ENCODE results near the gene JAML. TPM values are rescaled to one million over a fixed set of nuclear protein-coding genes. Genes with fewer than 3 reads are reported as not detected.

JAML gene
- total and polyA plus RNA-seq, 2 donors (not counting 1 experiment from before 2014, with no cell fraction given), result not detected

- Histone ChIP-seq H3K9ac (ENCODE audit: insufficient read depth, low read length) (no peak overlapping the region), H3K4me1 (ENCODE audit: control insufficient read depth, extremely low read depth, insufficient read depth, low read length) (no peaks in the 10 kb centered on the region), H3K79me2 (ENCODE audit: control insufficient read depth, insufficient read depth, low read length) (no peaks in the 10 kb centered on the region), H3K27me3 (ENCODE audit: control insufficient read depth, insufficient read depth, low read length) (peaks cover 3% of the 10 kb centered on the region), H3K9me3 (ENCODE audit: control insufficient read depth, insufficient read depth, low read depth, low read length) (no peaks in the 10 kb centered on the region), H3K36me3 (ENCODE audit: control insufficient read depth, insufficient read depth, low read length) (no peaks in the 10 kb centered on the region), H3K27ac (ENCODE audit: insufficient read depth, low read length) (no peak overlapping the region), H3K4me3 (replicated peaks in 1 of 4; ENCODE audit: control extremely low read depth in 1 of 4, insufficient read depth in 1 of 4, low read depth in 3 of 4, low read length in 4 of 4) (no peak overlapping the region), H3K4me2 (ENCODE audit: extremely low read depth, insufficient read depth, low read length) (no peak overlapping the region), H4K20me1 (ENCODE audit: control insufficient read depth, extremely low read depth, insufficient read depth, low read length) (no peaks in the 10 kb centered on the region), H2AFZ (ENCODE audit: low read length) (no peak overlapping the region)
- DNase-seq (ENCODE audit: low read depth in 2 of 2), result no peak
- TF ChIP-seq, protein P1, sequence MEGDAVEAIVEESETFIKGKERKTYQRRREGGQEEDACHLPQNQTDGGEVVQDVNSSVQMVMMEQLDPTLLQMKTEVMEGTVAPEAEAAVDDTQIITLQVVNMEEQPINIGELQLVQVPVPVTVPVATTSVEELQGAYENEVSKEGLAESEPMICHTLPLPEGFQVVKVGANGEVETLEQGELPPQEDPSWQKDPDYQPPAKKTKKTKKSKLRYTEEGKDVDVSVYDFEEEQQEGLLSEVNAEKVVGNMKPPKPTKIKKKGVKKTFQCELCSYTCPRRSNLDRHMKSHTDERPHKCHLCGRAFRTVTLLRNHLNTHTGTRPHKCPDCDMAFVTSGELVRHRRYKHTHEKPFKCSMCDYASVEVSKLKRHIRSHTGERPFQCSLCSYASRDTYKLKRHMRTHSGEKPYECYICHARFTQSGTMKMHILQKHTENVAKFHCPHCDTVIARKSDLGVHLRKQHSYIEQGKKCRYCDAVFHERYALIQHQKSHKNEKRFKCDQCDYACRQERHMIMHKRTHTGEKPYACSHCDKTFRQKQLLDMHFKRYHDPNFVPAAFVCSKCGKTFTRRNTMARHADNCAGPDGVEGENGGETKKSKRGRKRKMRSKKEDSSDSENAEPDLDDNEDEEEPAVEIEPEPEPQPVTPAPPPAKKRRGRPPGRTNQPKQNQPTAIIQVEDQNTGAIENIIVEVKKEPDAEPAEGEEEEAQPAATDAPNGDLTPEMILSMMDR (conservative IDR thresholded peaks at IDR 0.05 in 1 of 2, IDR thresholded peaks at IDR 0.05 in 1 of 2; ENCODE audit: low read depth in 1 of 2, low read length in 2 of 2), result no peak
- no peak for TF ChIP-seq EZH2 (IDR thresholded peaks at IDR 0.05; ENCODE audit: low read length, missing control alignments)
These were observed 24.3 kb downstream of the JAML start for GRCh38 chr11:118200497-118200896.

DNA sequence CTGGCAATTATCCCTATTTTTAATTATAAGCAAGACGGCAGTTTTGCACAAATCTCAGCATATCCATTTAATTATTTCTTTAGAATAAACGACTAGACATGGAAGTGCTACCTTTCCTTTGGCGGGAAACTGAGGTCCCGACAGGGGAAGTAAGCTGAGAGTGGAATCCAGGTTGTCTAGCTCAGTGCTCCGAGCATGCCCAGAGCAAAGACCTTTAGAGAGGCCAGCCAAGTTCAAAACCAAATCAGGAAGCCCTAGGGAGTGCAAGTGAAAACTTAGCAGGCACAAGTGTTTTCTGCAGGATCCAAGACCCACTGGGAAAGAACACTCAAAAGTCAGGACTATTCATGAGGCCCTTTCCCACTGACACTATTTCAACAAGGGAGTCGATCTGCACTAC, 25.7 kb downstream of the JAML start:
- Histone ChIP-seq H3K36me3 (ENCODE audit: control insufficient read depth, insufficient read depth, low read length) (no peaks in the 10 kb centered on the region), H3K79me2 (ENCODE audit: control insufficient read depth, insufficient read depth, low read length) (no peaks in the 10 kb centered on the region), H3K4me2 (ENCODE audit: extremely low read depth, insufficient read depth, low read length) (no peak overlapping the region), H3K27ac (ENCODE audit: insufficient read depth, low read length) (no peak overlapping the region), H3K4me3 (replicated peaks in 1 of 4; ENCODE audit: control extremely low read depth in 1 of 4, insufficient read depth in 1 of 4, low read depth in 3 of 4, low read length in 4 of 4) (no peak overlapping the region), H3K9me3 (ENCODE audit: control insufficient read depth, insufficient read depth, low read depth, low read length) (no peaks in the 10 kb centered on the region), H3K9ac (ENCODE audit: insufficient read depth, low read length) (no peak overlapping the region), H2AFZ (ENCODE audit: low read length) (no peak overlapping the region), H4K20me1 (ENCODE audit: control insufficient read depth, extremely low read depth, insufficient read depth, low read length) (no peaks in the 10 kb centered on the region), H3K4me1 (ENCODE audit: control insufficient read depth, extremely low read depth, insufficient read depth, low read length) (no peaks in the 10 kb centered on the region), H3K27me3 (ENCODE audit: control insufficient read depth, insufficient read depth, low read length) (peaks cover 3% of the 10 kb centered on the region)
- TF ChIP-seq, protein P1 (conservative IDR thresholded peaks at IDR 0.05 in 1 of 2, IDR thresholded peaks at IDR 0.05 in 1 of 2; ENCODE audit: low read depth in 1 of 2, low read length in 2 of 2), result no peak
- no peak for TF ChIP-seq EZH2 (IDR thresholded peaks at IDR 0.05; ENCODE audit: low read length, missing control alignments)
- DNase-seq (ENCODE audit: low read depth in 2 of 2), result no peak

DNA sequence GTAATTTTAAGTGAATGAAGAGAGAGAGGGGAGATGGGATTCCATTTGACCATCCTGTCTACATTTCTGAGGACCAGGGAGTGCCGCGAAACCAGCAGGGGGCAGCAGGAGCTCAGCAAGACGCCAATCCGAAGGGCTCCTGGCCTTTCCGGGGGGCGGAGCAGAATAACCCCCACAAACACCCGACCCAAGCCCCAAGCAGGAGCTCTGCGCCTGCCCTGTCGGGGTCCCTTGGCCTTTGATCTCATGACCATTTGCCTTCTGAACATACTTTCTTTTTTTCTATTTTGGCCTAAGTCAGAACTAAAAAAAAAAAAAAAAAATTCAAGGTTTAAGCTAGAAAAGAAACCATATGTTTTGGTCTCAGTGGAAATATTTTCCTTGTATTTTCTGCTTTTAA, 26.4 kb downstream of the JAML start:
- Histone ChIP-seq H3K9ac (ENCODE audit: insufficient read depth, low read length) (no peak overlapping the region), H3K79me2 (ENCODE audit: control insufficient read depth, insufficient read depth, low read length) (no peaks in the 10 kb centered on the region), H3K9me3 (ENCODE audit: control insufficient read depth, insufficient read depth, low read depth, low read length) (no peaks in the 10 kb centered on the region), H3K36me3 (ENCODE audit: control insufficient read depth, insufficient read depth, low read length) (no peaks in the 10 kb centered on the region), H3K4me1 (ENCODE audit: control insufficient read depth, extremely low read depth, insufficient read depth, low read length) (no peaks in the 10 kb centered on the region), H3K27me3 (ENCODE audit: control insufficient read depth, insufficient read depth, low read length) (peaks cover 3% of the 10 kb centered on the region), H2AFZ (ENCODE audit: low read length) (no peak overlapping the region), H3K27ac (ENCODE audit: insufficient read depth, low read length) (no peak overlapping the region), H3K4me3 (replicated peaks in 1 of 4; ENCODE audit: control extremely low read depth in 1 of 4, insufficient read depth in 1 of 4, low read depth in 3 of 4, low read length in 4 of 4) (peak overlapping the region in 2 of 4 experiments; percentile 17 to 20), H4K20me1 (ENCODE audit: control insufficient read depth, extremely low read depth, insufficient read depth, low read length) (no peaks in the 10 kb centered on the region), H3K4me2 (ENCODE audit: extremely low read depth, insufficient read depth, low read length) (no peak overlapping the region)
- TF ChIP-seq EZH2 (IDR thresholded peaks at IDR 0.05; ENCODE audit: low read length, missing control alignments), result no peak
- TF ChIP-seq, protein P1 (conservative IDR thresholded peaks at IDR 0.05 in 1 of 2, IDR thresholded peaks at IDR 0.05 in 1 of 2; ENCODE audit: low read depth in 1 of 2, low read length in 2 of 2), result peak; percentile 84 to 93
- DNase-seq (ENCODE audit: low read depth in 2 of 2), result peak; percentile 50 to 63

All from fibroblast of lung (primary cell).